GM12892 (cell line): ENCODE results near the gene RBM20.

Experiments used
- POLR2A ChIP-seq: IDR thresholded peaks from 2 replicates; pipeline ENCODE4 v1.6.1; 2011; ENCODE audit warnings: low read depth, low read length, control low read depth
- TAF1 ChIP-seq: IDR thresholded peaks from 2 replicates; pipeline ENCODE4 v1.6.1; 2011; ENCODE audit warnings: low read depth, mild to moderate bottlenecking, control low read depth, low read length, borderline replicate concordance

DNA sequence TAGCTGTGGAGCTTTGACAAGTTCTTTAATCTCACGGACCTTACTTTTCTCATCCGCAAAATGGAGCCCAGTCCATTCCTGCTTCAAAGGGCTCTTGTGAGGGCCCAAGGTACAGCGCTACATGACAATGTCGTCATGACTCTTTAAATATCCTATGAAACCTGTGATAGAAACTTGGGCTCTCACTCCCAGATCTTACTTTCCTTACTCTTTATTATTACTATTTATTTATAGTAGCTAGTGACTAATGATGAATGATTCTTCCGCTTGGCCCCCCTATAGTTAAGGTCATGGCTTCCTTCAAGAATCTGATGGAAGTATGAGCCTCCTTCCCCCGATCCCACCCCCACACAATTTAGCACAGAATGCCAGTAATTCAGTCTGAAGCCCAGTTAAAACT lies 41.9 kb downstream of the RBM20 start:
- TF ChIP-seq POLR2A (no peak), TAF1 (no peak)
